ENCODE data around the gene PRTN3. TPM values are rescaled to one million over a fixed set of nuclear protein-coding genes. Genes with fewer than 3 reads are reported as not detected.

PRTN3 gene
- total and polyA plus RNA-seq, 2 of the 4 experiments (the other 2 are of a cell fraction) = not detected

DNA sequence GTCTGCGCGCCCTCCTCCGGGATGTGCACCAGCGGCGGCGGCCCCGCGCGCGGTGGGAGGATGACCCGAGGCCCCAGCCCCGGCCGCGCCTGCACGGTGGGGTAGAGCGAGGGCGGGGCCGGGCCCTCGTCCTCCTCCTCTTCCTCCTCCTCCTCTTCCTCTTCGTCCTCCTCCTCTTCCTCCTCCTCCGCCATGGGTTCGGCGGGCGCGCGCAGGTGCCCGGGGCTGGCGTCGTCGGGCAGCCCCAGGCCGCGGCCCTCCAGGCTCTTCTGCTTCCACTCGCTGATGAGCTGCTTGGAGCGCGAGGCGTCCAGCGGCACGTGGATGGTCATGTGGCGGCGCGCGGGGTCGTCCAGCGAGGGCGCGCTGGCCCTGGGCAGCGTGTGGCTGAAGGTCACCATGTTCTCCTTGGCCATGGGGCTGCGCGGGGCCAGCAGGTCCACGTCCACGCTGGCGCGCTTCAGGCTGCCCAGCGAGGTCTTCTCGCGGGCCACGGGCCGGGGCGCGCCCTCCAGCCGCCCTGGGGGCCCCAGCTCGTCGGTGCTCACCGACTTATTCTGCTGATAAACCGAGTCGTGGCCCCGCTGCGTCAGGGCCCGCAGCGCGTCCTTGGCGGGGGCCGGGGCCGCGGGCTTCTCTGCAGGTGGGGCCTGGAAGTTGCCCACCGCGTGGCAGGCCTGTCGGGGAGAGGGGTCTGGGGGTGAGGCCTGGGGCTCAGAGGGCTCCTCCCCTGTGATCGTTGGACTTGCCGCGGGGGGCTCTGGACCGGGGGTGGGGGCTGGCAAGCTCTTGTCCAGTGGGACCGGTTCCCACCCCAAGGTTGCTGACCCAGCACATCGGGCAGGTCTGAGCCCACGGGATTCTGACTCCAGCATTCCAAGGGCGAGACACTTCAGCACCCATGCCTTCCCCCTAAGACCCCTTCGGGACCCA lies 27.3 kb upstream of the PRTN3 start:
- Histone ChIP-seq H4K8ac (ENCODE audit: low read depth in 2 of 2, low read length in 2 of 2) (no peak overlapping the region), H2AFZ (replicated peaks; ENCODE audit: low read length, poor library complexity) (no peak overlapping the region), H3K9ac (ENCODE audit: low read depth, low read length) (no peak overlapping the region), H3K9me1 (ENCODE audit: insufficient read depth, low read length) (no peaks in the 10 kb centered on the region), H2BK20ac (ENCODE audit: low read depth, low read length) (no peak overlapping the region), H3K23ac (ENCODE audit: low read depth, low read length) (no peak overlapping the region), H2BK120ac (ENCODE audit: low read depth, low read length) (no peak overlapping the region), H3K79me1 (ENCODE audit: low read depth in 1 of 2, low read length in 2 of 2) (peaks cover 8 to 20% of the 10 kb centered on the region in 2 experiments), H3K14ac (replicated peaks; ENCODE audit: low read depth, low read length) (no peak overlapping the region), H2BK15ac (ENCODE audit: low read depth, low read length) (no peak overlapping the region), H2AK9ac (replicated peaks; ENCODE audit: low read depth, low read length, poor library complexity) (no peak overlapping the region), H4K5ac (ENCODE audit: low read depth, low read length) (no peak overlapping the region), H3K36me3 (ENCODE audit: control insufficient read depth, insufficient read depth, low read length) (peaks cover 60% of the 10 kb centered on the region), H3K56ac (ENCODE audit: extremely low read depth, insufficient read depth, low read length) (no peak overlapping the region), H3K18ac (ENCODE audit: low read depth, low read length) (no peak overlapping the region), H4K91ac (ENCODE audit: insufficient read depth, low read depth, low read length) (no peak overlapping the region), H3K9me3 (ENCODE audit: control insufficient read depth, insufficient read depth, low read length) (no peaks in the 10 kb centered on the region), H3K4me3 (ENCODE audit: insufficient read depth, low read depth, low read length) (no peak overlapping the region), H3K4me2 (ENCODE audit: low read depth, low read length) (no peak overlapping the region), H2AK5ac (ENCODE audit: low read depth, low read length) (no peak overlapping the region), H3K27me3 (ENCODE audit: control insufficient read depth, insufficient read depth, low read length) (no peaks in the 10 kb centered on the region), H2BK5ac (ENCODE audit: low read depth, low read length, poor library complexity, severe bottlenecking) (no peak overlapping the region), H3K27ac (ENCODE audit: insufficient read depth, low read length) (no peak overlapping the region), H3K4me1 (ENCODE audit: control insufficient read depth, insufficient read depth, low read length) (no peaks in the 10 kb centered on the region), H3K4ac (ENCODE audit: low read depth, low read length) (no peak overlapping the region), H4K20me1 (ENCODE audit: insufficient read depth, low read length) (peaks cover 42% of the 10 kb centered on the region)
- in situ Hi-C loops (cut with MboI; ENCODE audit: low sequenced_read_pairs) = no loop called here
- dilution Hi-C loops (cut with HindIII; ENCODE audit: low sequenced_read_pairs, unreplicated experiment) = no loop called here
- BruUV-seq (replicated peaks) = no TSS peak
- 95% methylated on average over 58 of the region's 87 CpGs; no CpG with 5 or more reads in 1 of the 2 experiments for WGBS, 2 experiments (ENCODE audit: extremely low coverage in 2 of 2, insufficient read length in 1 of 2)
- ATAC-seq (ENCODE audit: low read depth) = no peak; the same call in 1 of the 2 replicates
- no peak for DNase-seq
- intact Hi-C loops (cut with micrococcal nuclease) = no loop called here
- TF ChIP-seq MAFK (IDR thresholded peaks at IDR 0.05; ENCODE audit: low read depth, low read length) (peak; percentile 39; the same call in 1 of the 2 replicates), BHLHE40 (IDR thresholded peaks at IDR 0.05; ENCODE audit: low read depth, low read length) (no peak), RFX5 (IDR thresholded peaks at IDR 0.05; ENCODE audit: low read depth, low read length) (no peak)
- CTCF ChIA-PET = no interaction called here
- POLR2A ChIA-PET (ENCODE audit: unreplicated experiment) = no interaction called here
